ENCODE results near the gene GPR135.

GPR135 gene

GRCh38 chr14:59419303-59419702, 45.9 kb downstream of the GPR135 start:
- no peak for DNase-seq

GRCh38 chr14:59417311-59417710, 47.9 kb downstream of the GPR135 start:
- no peak for DNase-seq

DNA sequence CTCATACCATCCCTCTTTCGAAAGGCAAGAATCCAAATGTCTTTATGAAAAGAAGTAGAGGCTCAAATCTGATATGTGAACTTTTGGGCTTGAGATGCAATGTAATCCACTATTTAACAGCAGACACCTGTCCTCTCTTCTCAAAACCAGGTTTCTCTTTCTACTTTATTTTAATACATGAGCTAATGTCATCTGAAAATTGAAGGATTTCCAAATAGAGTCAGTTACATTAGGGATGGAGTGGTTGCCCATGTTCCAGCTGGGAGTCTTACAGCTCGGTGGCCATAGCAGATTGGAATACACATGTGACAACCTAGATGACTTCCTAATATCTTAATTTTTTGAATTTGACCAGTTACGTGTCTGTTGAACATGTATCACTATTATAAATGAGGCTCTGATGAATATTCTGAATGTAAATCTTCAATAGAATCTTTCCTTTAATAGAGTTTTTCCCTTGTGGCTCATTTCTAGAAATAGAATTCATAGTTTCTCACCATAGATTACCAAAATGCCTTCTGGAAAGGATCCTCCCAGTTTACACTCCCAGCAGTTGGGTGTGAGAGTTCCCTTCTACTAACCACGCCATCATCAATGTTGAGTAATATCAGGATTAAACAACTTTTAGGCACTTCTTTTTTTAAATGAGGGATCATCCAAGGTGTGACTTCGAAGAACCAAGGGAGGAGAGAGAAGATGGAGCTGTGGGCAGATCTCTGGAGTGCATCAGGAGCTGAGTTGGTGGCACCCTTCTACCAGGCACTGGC, 49.2 kb downstream of the GPR135 start:
- no peak for DNase-seq
